HCT116 (cell line): ENCODE results near the gene AUP1. TPM values are rescaled to one million over a fixed set of nuclear protein-coding genes. Genes with fewer than 3 reads are reported as not detected.

Source experiments
- ATAC-seq: fragments of 200-7000 bp; cut with Tn5 transposase; 2 replicates; pipeline ENCODE4 v1.9.1; 2020; ENCODE audit warnings: mild to moderate bottlenecking, moderate library complexity
- BruUV-seq: library from RNA; stranded (reverse); fragments of 400-500 nt; replicated peaks from 2 replicates; lab custom pipeline; 2021; lab: Mats Ljungman, UMichigan
- CTCF ChIA-PET: fragments of 300-600 bp; sonication (Branson Sonifier 250); formaldehyde crosslinking; loops from one replicate; lab custom pipeline; 2021; ENCODE audit warnings: antibody characterized with exemption; lab: Charles Lee
- POLR2A ChIA-PET: fragments of 300-600, 350-600 bp; sonication (Branson Sonifier 250); formaldehyde crosslinking; loops from one replicate; lab custom pipeline; 2021; ENCODE audit warnings: antibody characterized with exemption; lab: Charles Lee
- RAD21 ChIA-PET, 2 experiments: fragments of 300-600 bp; sonication (Branson Sonifier 250); formaldehyde crosslinking; loops; one replicate each; lab custom pipeline; 2023; ENCODE audit warnings: low total read pairs in 2 of 2; ENCODE audit not compliant: uncharacterized antibody in 2 of 2, unreplicated experiment in 2 of 2, low non-redundant PET in 1 of 2; lab: Charles Lee
- DNase-seq: peaks from one replicate; pipeline ENCODE4 v3.0.0-alpha.2; 2010; ENCODE audit warnings: low read depth, low spot score
- H2AFZ ChIP-seq: fragments of 200-600 bp; shearing (Covaris generic), sonication (generic); 2 replicates; pipeline ENCODE4 v1.6.1; 2017; ENCODE audit warnings: low read depth, mixed run types, mixed read lengths, antibody characterized with exemption, low read length; ENCODE audit not compliant: poor library complexity, severe bottlenecking
- H3K27ac ChIP-seq: 2 replicates; pipeline ENCODE4 v1.5.1; 2012; ENCODE audit warnings: low read depth, low read length
- H3K27me3 ChIP-seq: fragments of 200-600 bp; sonication (generic); 2 replicates; pipeline ENCODE4 v1.6.1; 2016; ENCODE audit warnings: mixed run types, low read length, mixed read lengths; ENCODE audit not compliant: insufficient read depth
- H3K36me3 ChIP-seq, 2 experiments: fragments of 200-500 bp in 1 of 2; fragments of 200-600 bp in 1 of 2; sonication (Bioruptor generic) in 1 of 2; sonication (generic) in 1 of 2; 2 replicates each; pipeline versions ENCODE4 v1.5.1 to v1.6.1; 2014 to 2016; ENCODE audit warnings: low read length in 2 of 2, inconsistent platforms in 1 of 2, mixed read lengths in 1 of 2, mixed run types in 1 of 2; ENCODE audit not compliant: insufficient read depth in 2 of 2, control insufficient read depth in 1 of 2
- H3K4me1 ChIP-seq, 2 experiments: fragments of 200-600 bp in 1 of 2; sonication (generic) in 1 of 2; 2 replicates each; pipeline versions ENCODE4 v1.5.1 to v1.6.1; 2012 to 2017; ENCODE audit warnings: low read length in 2 of 2, inconsistent platforms in 1 of 2, mild to moderate bottlenecking in 1 of 2, mixed read lengths in 1 of 2, mixed run types in 1 of 2, moderate library complexity in 1 of 2; ENCODE audit not compliant: insufficient read depth in 2 of 2, control insufficient read depth in 1 of 2
- H3K4me2 ChIP-seq: fragments of 200-600 bp; sonication (generic); 2 replicates; pipeline ENCODE4 v1.6.1; 2017; ENCODE audit warnings: mixed run types, low read length, mixed read lengths
- H3K4me3 ChIP-seq, 2 experiments: fragments of 200-600 bp in 1 of 2; sonication (generic) in 1 of 2; replicated peaks in 1 of 2; 2 replicates each; pipeline ENCODE4 v1.5.1; 2011 to 2016; ENCODE audit warnings: low read length in 2 of 2, control low read depth in 1 of 2, low read depth in 1 of 2, mild to moderate bottlenecking in 1 of 2, mixed read lengths in 1 of 2, mixed run types in 1 of 2
- H3K79me2 ChIP-seq: fragments of 200-600 bp; sonication (generic); 2 replicates; pipeline ENCODE4 v1.6.1; 2017; ENCODE audit warnings: mild to moderate bottlenecking, mixed run types, low read length, moderate library complexity, mixed read lengths; ENCODE audit not compliant: insufficient read depth
- H3K9ac ChIP-seq: fragments of 200-600 bp; sonication (generic); 2 replicates; pipeline ENCODE4 v1.6.1; 2016; ENCODE audit warnings: low read length, mixed read lengths
- H3K9me2 ChIP-seq: fragments of 200-600 bp; sonication (generic), shearing (Covaris generic); 2 replicates; pipeline ENCODE4 v1.6.1; 2017; ENCODE audit warnings: mixed run types, mild to moderate bottlenecking, moderate library complexity; ENCODE audit not compliant: insufficient read depth
- H3K9me3 ChIP-seq, 2 experiments: fragments of 200-500 bp in 1 of 2; fragments of 200-600 bp in 1 of 2; sonication (Bioruptor generic) in 1 of 2; sonication (generic) in 1 of 2; 2 replicates each; pipeline ENCODE4 v1.6.1; 2014 to 2017; ENCODE audit warnings: low read length in 2 of 2, mixed read lengths in 2 of 2, inconsistent platforms in 1 of 2, low read depth in 1 of 2, mild to moderate bottlenecking in 1 of 2, mixed run types in 1 of 2, moderate library complexity in 1 of 2; ENCODE audit not compliant: control insufficient read depth in 1 of 2, insufficient read depth in 1 of 2
- H4K20me1 ChIP-seq: fragments of 200-600 bp; sonication (generic), shearing (Covaris generic); 2 replicates; pipeline ENCODE4 v1.6.1; 2017; ENCODE audit warnings: mixed run types, mild to moderate bottlenecking, moderate library complexity; ENCODE audit not compliant: insufficient read depth
- ATF3 ChIP-seq: IDR thresholded peaks from 2 replicates; pipeline ENCODE4 v1.6.1; 2012
- CBX3 ChIP-seq: IDR thresholded peaks from 2 replicates; pipeline ENCODE4 v1.6.1; 2012; ENCODE audit warnings: low read depth
- CEBPB ChIP-seq: IDR thresholded peaks from 2 replicates; pipeline ENCODE4 v1.6.1; 2012; ENCODE audit warnings: low read depth
- EGR1 ChIP-seq: IDR thresholded peaks from 2 replicates; pipeline ENCODE4 v1.6.1; 2012; ENCODE audit warnings: low read depth
- ELF1 ChIP-seq: IDR thresholded peaks from 2 replicates; pipeline ENCODE4 v1.6.1; 2012; ENCODE audit warnings: low read depth, borderline replicate concordance
- EZH2 ChIP-seq: fragments of 200-600 bp; sonication (generic); IDR thresholded peaks from 2 replicates; pipeline ENCODE4 v1.6.1; 2017; ENCODE audit warnings: antibody characterized with exemption, mixed run types
- EZH2phosphoT487 ChIP-seq: fragments of 200-600 bp; IDR thresholded peaks from 2 replicates; pipeline ENCODE4 v1.6.1; 2018; ENCODE audit warnings: antibody characterized with exemption, borderline replicate concordance
- FOSL1 ChIP-seq: IDR thresholded peaks from 2 replicates; pipeline ENCODE4 v1.6.1; 2012; ENCODE audit warnings: low read depth
- JUND ChIP-seq: IDR thresholded peaks from 2 replicates; pipeline ENCODE4 v1.6.1; 2012
- POLR2AphosphoS5 ChIP-seq: IDR thresholded peaks from 2 replicates; pipeline ENCODE4 v1.6.1; 2011; ENCODE audit warnings: mild to moderate bottlenecking, low read depth, low read length, moderate library complexity
- RAD21 ChIP-seq: IDR thresholded peaks from 2 replicates; pipeline ENCODE4 v1.6.1; 2012; ENCODE audit warnings: low read depth, mild to moderate bottlenecking
- SIN3A ChIP-seq: IDR thresholded peaks from 2 replicates; pipeline ENCODE4 v1.6.1; 2012; ENCODE audit warnings: low read depth
- SP1 ChIP-seq: IDR thresholded peaks from 2 replicates; pipeline ENCODE4 v1.6.1; 2012; ENCODE audit warnings: low read depth
- SRF ChIP-seq: IDR thresholded peaks from 2 replicates; pipeline ENCODE4 v1.6.1; 2012; ENCODE audit warnings: low read depth
- TCF7L2 ChIP-seq: IDR thresholded peaks from 2 replicates; pipeline ENCODE4 v1.7.0; 2011; ENCODE audit warnings: borderline replicate concordance, inconsistent platforms; ENCODE audit not compliant: insufficient read depth, insufficient read length; ENCODE audit errors: extremely low read depth
- YY1 ChIP-seq: IDR thresholded peaks from 2 replicates; pipeline ENCODE4 v1.6.1; 2011; ENCODE audit warnings: low read length, low read depth, moderate library complexity, mild to moderate bottlenecking; ENCODE audit not compliant: insufficient replicate concordance; ENCODE audit errors: extremely low read depth
- ZBTB33 ChIP-seq: IDR thresholded peaks from 2 replicates; pipeline ENCODE4 v1.6.1; 2011; ENCODE audit warnings: mild to moderate bottlenecking, low read length, moderate library complexity; ENCODE audit not compliant: insufficient replicate concordance; ENCODE audit errors: extremely low read depth
- ZFX ChIP-seq: fragments of 450-650 bp; IDR thresholded peaks from 2 replicates; pipeline ENCODE4 v1.6.1; 2017
- ZNF274 ChIP-seq: fragments of 200-500 bp; sonication (Bioruptor generic); IDR thresholded peaks from 2 replicates; pipeline ENCODE4 v1.6.1; 2014; ENCODE audit warnings: mild to moderate bottlenecking, low read depth, low read length, inconsistent platforms
- intact Hi-C: fragments of 100-400 bp; cut with micrococcal nuclease; formaldehyde crosslinking; loops from 2 replicates; pipeline ENCODE4 v1.10.0; 2022
- total RNA-seq: library from RNA; stranded (reverse); gene quantifications from one replicate; pipeline ENCODE4 v1.2.1, GENCODE V29; 2021; ENCODE audit not compliant: unreplicated experiment

AUP1 gene
- total RNA-seq, 1 experiment from 2014 or later, result 116 TPM

- intact Hi-C loops, result no loop called here
- no peaks in the 10 kb centered on the region for H3K27me3 ChIP-seq
- RAD21 ChIA-PET, result no interaction called here
- H3K4me2 ChIP-seq, result no peak overlapping the region
- peaks cover 0 to 8% of the 10 kb centered on the region in 2 experiments; a peak in 1 of 4 replicates for H3K4me1 ChIP-seq
- H3K36me3 ChIP-seq, result peaks cover 13 to 16% of the 10 kb centered on the region in 2 experiments
- H3K27ac ChIP-seq, result no peak overlapping the region
- no peaks in the 10 kb centered on the region for H3K9me3 ChIP-seq
- CTCF ChIA-PET, result no interaction called here
- no peaks in the 10 kb centered on the region for H3K9me2 ChIP-seq
- DNase-seq, result no peak
- POLR2A ChIA-PET, result interaction anchor here (1.1 kb wide), 1 partner anchor 13 kb away, joined by 3 read pairs; no protein-coding TSS in a partner anchor
- TF ChIP-seq ZBTB33 (no peak), CEBPB (no peak), EZH2phosphoT487 (no peak), EZH2 (no peak), RAD21 (no peak), SP1 (no peak), SRF (no peak), ELF1 (no peak), ZNF274 (no peak), SIN3A (no peak), FOSL1 (no peak), JUND (no peak), CBX3 (no peak), TCF7L2 (no peak), POLR2AphosphoS5 (no peak), ATF3 (no peak), YY1 (no peak), EGR1 (no peak), ZFX (no peak)
- TF ChIP-seq, all 23 proteins: peak for 0
- no peak for ATAC-seq
- H3K9ac ChIP-seq, result no peak overlapping the region
- peaks cover 11% of the 10 kb centered on the region for H3K79me2 ChIP-seq
- no TSS peak for BruUV-seq
- H4K20me1 ChIP-seq, result no peaks in the 10 kb centered on the region
- H3K4me3 ChIP-seq, result no peak overlapping the region
- no peak overlapping the region for H2AFZ ChIP-seq
These were observed 7.0 kb downstream of the AUP1 start for GRCh38 chr2:74522516-74522915.
